GM12864 (cell line): Measurements from ENCODE around the gene IRF6.

ENCODE experiments used
- DNase-seq: peaks from one replicate; pipeline ENCODE4 v3.0.0-alpha.2; 2011; ENCODE audit warnings: low read depth
- H3K4me3 ChIP-seq: 2 replicates; pipeline ENCODE4 v1.5.1; 2011; ENCODE audit warnings: mild to moderate bottlenecking, low read depth, low read length, control low read depth
- TF ChIP-seq, protein P1 (sequence below): IDR thresholded peaks from 2 replicates; pipeline ENCODE4 v1.5.1; 2011; ENCODE audit warnings: low read depth, mild to moderate bottlenecking, moderate library complexity, low read length, control low read depth, inconsistent platforms; ENCODE audit errors: missing control alignments

IRF6 gene

DNA sequence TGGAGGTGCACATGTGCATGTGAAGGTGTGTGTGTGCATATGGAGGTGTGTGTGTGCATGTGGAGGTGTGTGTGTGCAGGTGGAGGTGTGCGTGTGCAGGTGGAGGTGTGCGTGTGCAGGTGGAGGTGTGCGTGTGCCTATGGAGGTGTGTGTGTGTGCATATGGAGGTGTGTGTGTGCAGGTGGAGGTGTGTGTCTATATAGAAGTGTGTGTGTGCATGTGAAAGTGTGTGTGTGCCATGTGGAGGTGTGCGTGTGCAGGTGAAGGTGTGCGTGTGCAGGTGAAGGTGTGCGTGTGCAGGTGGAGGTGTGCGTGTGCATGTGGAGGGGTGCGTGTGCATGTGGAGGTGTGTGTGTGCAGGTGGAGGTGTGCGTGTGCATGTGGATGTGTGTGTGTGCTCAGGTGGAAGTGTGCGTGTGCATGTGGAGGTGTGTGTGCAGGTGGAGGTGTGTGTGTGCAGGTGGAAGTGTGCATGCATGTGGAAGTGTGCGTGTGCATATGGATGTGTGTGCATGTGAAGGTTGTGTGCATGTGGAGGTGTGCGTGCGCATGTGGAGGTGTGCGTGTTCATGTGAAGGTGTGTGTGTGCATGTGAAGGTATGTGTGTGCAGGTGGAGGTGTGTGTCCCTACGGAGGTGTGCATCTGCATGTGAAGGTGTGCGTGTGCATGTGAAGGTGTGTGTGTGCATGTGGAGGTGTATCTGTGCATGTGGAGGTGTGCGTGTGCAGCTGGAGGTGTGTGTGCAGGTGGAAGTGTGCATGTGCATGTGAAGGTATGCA lies 35.1 kb downstream of the IRF6 start:
- peak overlapping the region; percentile 61 for H3K4me3 ChIP-seq
- DNase-seq, result no peak
- TF ChIP-seq, protein P1, sequence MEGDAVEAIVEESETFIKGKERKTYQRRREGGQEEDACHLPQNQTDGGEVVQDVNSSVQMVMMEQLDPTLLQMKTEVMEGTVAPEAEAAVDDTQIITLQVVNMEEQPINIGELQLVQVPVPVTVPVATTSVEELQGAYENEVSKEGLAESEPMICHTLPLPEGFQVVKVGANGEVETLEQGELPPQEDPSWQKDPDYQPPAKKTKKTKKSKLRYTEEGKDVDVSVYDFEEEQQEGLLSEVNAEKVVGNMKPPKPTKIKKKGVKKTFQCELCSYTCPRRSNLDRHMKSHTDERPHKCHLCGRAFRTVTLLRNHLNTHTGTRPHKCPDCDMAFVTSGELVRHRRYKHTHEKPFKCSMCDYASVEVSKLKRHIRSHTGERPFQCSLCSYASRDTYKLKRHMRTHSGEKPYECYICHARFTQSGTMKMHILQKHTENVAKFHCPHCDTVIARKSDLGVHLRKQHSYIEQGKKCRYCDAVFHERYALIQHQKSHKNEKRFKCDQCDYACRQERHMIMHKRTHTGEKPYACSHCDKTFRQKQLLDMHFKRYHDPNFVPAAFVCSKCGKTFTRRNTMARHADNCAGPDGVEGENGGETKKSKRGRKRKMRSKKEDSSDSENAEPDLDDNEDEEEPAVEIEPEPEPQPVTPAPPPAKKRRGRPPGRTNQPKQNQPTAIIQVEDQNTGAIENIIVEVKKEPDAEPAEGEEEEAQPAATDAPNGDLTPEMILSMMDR, result no peak

DNA sequence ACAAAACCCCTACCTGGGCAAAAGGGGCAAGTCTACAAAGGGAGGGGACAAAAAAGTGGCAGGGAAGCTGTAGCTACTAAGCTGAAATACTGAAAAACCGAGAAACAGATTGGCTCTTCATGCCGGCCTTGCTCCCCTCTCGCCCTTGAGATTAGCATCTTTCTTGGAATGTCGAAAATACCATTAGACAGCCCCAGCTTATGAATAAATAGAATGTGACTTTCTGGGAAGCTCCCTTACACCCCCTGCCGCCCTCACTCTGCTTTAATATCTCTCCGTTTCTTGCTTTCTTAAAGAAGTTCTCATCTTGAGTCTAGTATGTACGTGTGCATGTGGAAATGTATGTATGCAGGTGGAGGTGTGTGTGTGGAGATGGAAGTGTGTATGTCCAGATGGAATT lies 36.0 kb downstream of the IRF6 start:
- TF ChIP-seq, protein P1, result no peak
- no peak for DNase-seq
- peak overlapping the region; percentile 61 for H3K4me3 ChIP-seq

DNA sequence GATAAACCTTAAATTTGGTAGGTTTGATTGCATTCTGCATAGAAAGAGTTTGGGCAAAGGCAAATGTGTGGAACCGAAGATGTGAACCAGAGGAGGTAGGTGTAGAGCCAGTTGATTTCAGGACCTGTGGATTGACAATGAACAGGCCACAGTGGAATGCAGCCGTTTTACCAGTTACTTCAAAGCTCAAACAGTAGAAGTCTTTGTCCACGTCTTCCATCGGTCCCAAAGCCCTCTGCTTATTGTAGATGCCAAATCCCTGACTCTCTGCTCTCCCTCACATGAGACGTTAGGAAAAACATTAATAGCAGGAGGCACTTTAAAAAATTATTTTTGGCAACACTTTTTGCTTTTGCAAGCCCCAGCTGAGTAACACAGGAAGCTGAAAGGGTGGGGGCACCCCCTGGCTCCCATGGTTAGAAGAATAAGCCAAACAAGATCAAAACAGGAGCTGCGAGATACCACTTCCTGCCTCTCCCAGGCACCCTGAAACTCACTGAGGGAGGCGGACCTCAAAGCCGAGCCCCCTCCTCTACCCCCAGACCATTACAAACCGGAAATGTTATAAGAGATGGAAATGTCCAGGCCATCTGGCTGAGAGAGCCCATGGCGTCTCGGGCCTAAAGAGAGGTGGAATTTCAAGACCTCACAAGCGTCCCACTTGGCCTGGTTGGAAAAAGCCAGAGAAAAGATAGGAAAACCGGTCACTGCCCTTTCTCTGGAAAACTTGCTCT lies 36.6 kb downstream of the IRF6 start:
- peak overlapping the region; percentile 61 for H3K4me3 ChIP-seq
- TF ChIP-seq, protein P1, result no peak
- DNase-seq, result peak; percentile 77

DNA sequence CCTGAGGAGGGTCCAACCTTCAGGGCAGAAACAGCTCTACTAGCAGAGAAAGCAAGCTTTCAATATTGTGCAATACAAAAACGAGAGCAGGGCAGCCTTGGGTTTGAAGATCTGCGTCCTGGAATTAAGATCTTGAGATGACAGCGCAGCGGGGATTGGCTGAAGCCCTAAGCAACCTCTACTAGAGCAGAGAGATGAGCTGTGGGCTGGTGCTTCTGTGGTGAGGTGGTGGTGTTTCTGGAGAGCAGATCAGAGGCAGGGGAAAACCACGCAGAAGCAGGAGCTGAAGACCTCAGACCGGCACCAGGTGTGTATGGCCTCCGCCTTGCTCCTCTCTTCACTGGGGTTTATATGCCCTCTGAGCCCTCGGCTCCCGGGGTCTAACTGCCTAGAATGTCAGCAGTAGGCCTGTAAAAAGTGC lies 37.6 kb downstream of the IRF6 start:
- H3K4me3 ChIP-seq, result peak overlapping the region; percentile 61
- DNase-seq, result peak; percentile 88
- TF ChIP-seq, protein P1, result no peak

DNA sequence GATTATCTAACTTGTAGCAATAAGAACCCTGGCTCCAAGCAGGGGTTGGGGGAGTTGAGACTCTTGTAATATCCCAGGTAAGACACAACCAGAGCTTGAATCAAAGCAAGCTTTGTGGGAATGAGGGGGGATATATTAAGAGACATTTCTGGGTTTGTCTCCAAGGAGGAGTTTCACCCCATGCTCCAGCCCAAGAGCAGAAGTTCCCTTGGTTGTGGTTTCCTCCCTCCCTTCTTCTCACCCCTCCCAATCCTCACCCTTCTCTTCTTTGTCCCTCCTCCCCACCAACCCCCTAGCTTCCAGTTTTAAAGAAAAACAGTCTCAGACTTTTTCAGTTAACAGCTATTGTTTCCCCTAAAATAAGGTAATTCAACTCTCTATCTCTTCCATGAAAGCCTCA lies 38.2 kb downstream of the IRF6 start:
- TF ChIP-seq, protein P1, result no peak
- no peak for DNase-seq
- H3K4me3 ChIP-seq, result peak overlapping the region; percentile 61

DNA sequence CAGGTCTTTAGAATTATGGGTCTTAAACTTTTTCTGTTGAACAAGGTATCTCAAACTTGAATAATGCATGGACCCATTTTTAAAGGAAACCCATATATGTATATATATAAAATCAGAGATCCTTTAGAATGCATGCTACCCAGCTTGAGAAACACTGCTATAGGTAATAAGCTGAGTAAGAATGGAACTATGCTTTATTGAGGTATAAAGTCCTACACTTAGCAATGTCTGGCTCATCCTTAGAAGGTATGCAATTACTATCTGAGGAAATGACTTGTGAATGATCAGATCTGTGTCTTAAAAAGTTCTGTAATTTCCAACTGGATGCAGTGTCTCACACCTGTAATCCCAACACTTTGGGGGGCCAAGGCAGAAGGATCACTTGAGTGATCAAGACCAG lies 38.8 kb downstream of the IRF6 start:
- TF ChIP-seq, protein P1, result no peak
- H3K4me3 ChIP-seq, result no peak overlapping the region
- no peak for DNase-seq
